Measurements from ENCODE around the gene FOXD3. TPM values are rescaled to one million over a fixed set of nuclear protein-coding genes. Genes with fewer than 3 reads are reported as not detected.

FOXD3 gene
- total RNA-seq = under 1 TPM in 1 of 4 donors, not detected in 3; 0.24 TPM

GRCh38 chr1:63322114-63322943 is at the start of gene FOXD3:
Gene FOXD3, plus strand, starts transcription at chr1:63322567. Its CDS starts 492 bp downstream, at chr1:63323059.
- 0 to 2% methylated on average over 19 to 37 of the region's 85 CpGs for WGBS, 2 donors

GRCh38 chr1:63272811-63273210 is 49.6 kb upstream of the FOXD3 start:
- no peak for DNase-seq
- no peak overlapping the region for H3K4me3 ChIP-seq (replicated peaks in 1 of 3)
- no peaks in the 10 kb centered on the region for H3K9me3 ChIP-seq
- no peak overlapping the region for H3K27ac ChIP-seq
- WGBS, 2 donors = 89 to 93% methylated on average over 2 of the region's 2 CpGs
- H3K4me1 ChIP-seq = no peaks in the 10 kb centered on the region
- intact Hi-C loops (cut with DNase I) = no loop called here
- no peaks in the 10 kb centered on the region for H3K27me3 ChIP-seq
- TF ChIP-seq CTCF (IDR thresholded peaks at IDR 0.05) (no peak), POLR2A (IDR thresholded peaks at IDR 0.05) (no peak)
- no peaks in the 10 kb centered on the region for H3K36me3 ChIP-seq

More at GRCh38 chr1:63322114-63322943, at the start of gene FOXD3:
- Histone ChIP-seq H3K9me3 (no peaks in the 10 kb centered on the region), H3K36me3 (no peaks in the 10 kb centered on the region), H3K4me1 (peaks cover 24 to 35% of the 10 kb centered on the region in 2 donors), H3K27me3 (peaks cover 90% of the 10 kb centered on the region), H3K4me3 (replicated peaks in 1 of 3) (peak within 1 kb of the TSS; percentile 7 to 38 (median 30)), H3K27ac (no peak within 1 kb of the TSS)
- DNase-seq = peak; percentile 57 to 60
- no peak for TF ChIP-seq CTCF (IDR thresholded peaks at IDR 0.05)
- TF ChIP-seq POLR2A (IDR thresholded peaks at IDR 0.05) = no peak
- intact Hi-C loops (cut with DNase I) = no loop called here

- no peak for TF ChIP-seq CTCF (IDR thresholded peaks at IDR 0.05)
- TF ChIP-seq POLR2A (IDR thresholded peaks at IDR 0.05) = no peak
- Histone ChIP-seq H3K27me3 (no peaks in the 10 kb centered on the region), H3K4me1 (no peaks in the 10 kb centered on the region), H3K4me3 (replicated peaks in 1 of 3) (no peak overlapping the region), H3K27ac (no peak overlapping the region), H3K36me3 (no peaks in the 10 kb centered on the region), H3K9me3 (no peaks in the 10 kb centered on the region)
- no peak for DNase-seq
- intact Hi-C loops (cut with DNase I) = no loop called here
Measured at GRCh38 chr1:63274371-63274770, 48.0 kb upstream of the FOXD3 start.

DNA sequence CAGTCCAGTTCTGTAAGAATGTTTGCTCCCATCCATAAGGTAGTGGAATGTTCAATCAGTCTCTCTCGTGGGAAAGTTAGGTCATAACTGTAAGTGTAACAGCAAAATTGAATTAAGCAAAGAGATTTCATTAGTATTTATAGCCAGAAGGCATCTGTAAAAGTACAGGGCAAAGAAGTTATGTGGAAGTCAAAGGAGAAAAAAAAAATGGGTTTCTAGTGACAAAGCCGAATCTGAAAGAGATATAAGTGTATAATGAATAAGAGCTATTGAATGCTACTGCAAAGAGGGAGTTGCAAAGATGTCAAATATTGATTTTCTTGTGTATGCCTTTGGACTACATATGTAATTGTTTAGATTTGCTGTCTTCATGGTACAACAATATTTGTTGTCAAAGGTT is 47.4 kb upstream of the FOXD3 start:
- Histone ChIP-seq H3K27me3 (no peaks in the 10 kb centered on the region), H3K9me3 (no peaks in the 10 kb centered on the region), H3K36me3 (no peaks in the 10 kb centered on the region), H3K27ac (no peak overlapping the region), H3K4me1 (no peaks in the 10 kb centered on the region), H3K4me3 (replicated peaks in 1 of 3) (no peak overlapping the region)
- intact Hi-C loops (cut with DNase I) = no loop called here
- WGBS, 2 donors = 66 to 79% methylated on average over 2 of the region's 2 CpGs
- TF ChIP-seq POLR2A (IDR thresholded peaks at IDR 0.05) (no peak), CTCF (IDR thresholded peaks at IDR 0.05) (no peak)
- DNase-seq = no peak

GRCh38 chr1:63276624-63277023 is 45.7 kb upstream of the FOXD3 start:
- Histone ChIP-seq H3K9me3 (no peaks in the 10 kb centered on the region), H3K27me3 (no peaks in the 10 kb centered on the region), H3K4me1 (no peaks in the 10 kb centered on the region), H3K27ac (no peak overlapping the region), H3K36me3 (no peaks in the 10 kb centered on the region), H3K4me3 (replicated peaks in 1 of 3) (no peak overlapping the region)
- whole genome bisulfite sequencing, 2 donors = 54 to 62% methylated on average over 8 of the region's 8 CpGs
- intact Hi-C loops (cut with DNase I) = no loop called here
- no peak for DNase-seq
- no peak for TF ChIP-seq CTCF (IDR thresholded peaks at IDR 0.05)
